Neuronal stem cell (in vitro differentiated cells): ENCODE data around the gene NCAM2.

Experiments used
- DNase-seq: peaks from one replicate; pipeline ENCODE4 v3.0.0-alpha.2; 2013; ENCODE audit warnings: low spot score
- H2AFZ ChIP-seq: one replicate; pipeline ENCODE4 v1.6.1; 2013; ENCODE audit warnings: mild to moderate bottlenecking, low read length, inconsistent platforms
- H2AK5ac ChIP-seq: 2 replicates; pipeline ENCODE4 v1.6.1; 2013; ENCODE audit warnings: low read depth, mild to moderate bottlenecking, inconsistent platforms, low read length, moderate library complexity, mixed read lengths
- H2BK120ac ChIP-seq: 2 replicates; pipeline ENCODE4 v1.6.1; 2013; ENCODE audit warnings: low read depth, mild to moderate bottlenecking, inconsistent platforms, low read length, moderate library complexity, mixed read lengths
- H2BK12ac ChIP-seq: one replicate; pipeline ENCODE4 v1.6.1; 2013; ENCODE audit warnings: low read length, inconsistent platforms
- H2BK15ac ChIP-seq: 2 replicates; pipeline ENCODE4 v1.6.1; 2013; ENCODE audit warnings: mild to moderate bottlenecking, low read length, inconsistent platforms, mixed read lengths
- H2BK5ac ChIP-seq: one replicate; pipeline ENCODE4 v1.6.1; 2013; ENCODE audit warnings: inconsistent platforms, mild to moderate bottlenecking, low read length, moderate library complexity
- H3K14ac ChIP-seq: one replicate; pipeline ENCODE4 v1.6.1; 2013; ENCODE audit warnings: low read length, inconsistent platforms
- H3K18ac ChIP-seq: 2 replicates; pipeline ENCODE4 v1.6.1; 2013; ENCODE audit warnings: low read length, inconsistent platforms
- H3K23ac ChIP-seq: 2 replicates; pipeline ENCODE4 v1.6.1; 2013; ENCODE audit warnings: low read depth, mild to moderate bottlenecking, mixed read lengths, low read length, inconsistent platforms; ENCODE audit not compliant: poor library complexity
- H3K27ac ChIP-seq: replicated peaks from 3 replicates; pipeline ENCODE4 v1.5.1; 2013; ENCODE audit warnings: low read length, inconsistent platforms
- H3K27me3 ChIP-seq, 3 experiments: 2 replicates each; pipeline ENCODE4 v1.6.1; 2013; ENCODE audit warnings: low read length in 3 of 3, mild to moderate bottlenecking in 2 of 3, inconsistent platforms in 1 of 3, low read depth in 1 of 3, mixed read lengths in 1 of 3, moderate library complexity in 1 of 3; ENCODE audit not compliant: control insufficient read depth in 3 of 3, insufficient read depth in 3 of 3
- H3K36me3 ChIP-seq, 2 donors: replicated peaks in 1 of 2; 2 replicates each; pipeline ENCODE4 v1.6.1; 2013; ENCODE audit warnings: low read length in 2 of 2; ENCODE audit not compliant: control insufficient read depth in 2 of 2, insufficient read depth in 2 of 2
- H3K4ac ChIP-seq: 2 replicates; pipeline ENCODE4 v1.6.1; 2013; ENCODE audit warnings: inconsistent platforms, mild to moderate bottlenecking, low read length, moderate library complexity
- H3K4me1 ChIP-seq, 2 donors: 1 replicate in 1 of 2; 2 replicates in 1 of 2; pipeline ENCODE4 v1.6.1; 2013; ENCODE audit warnings: low read length in 2 of 2, low read depth in 1 of 2; ENCODE audit not compliant: control insufficient read depth in 2 of 2, insufficient read depth in 1 of 2
- H3K4me2 ChIP-seq: one replicate; pipeline ENCODE4 v1.6.1; 2013; ENCODE audit warnings: mild to moderate bottlenecking, low read length, inconsistent platforms; ENCODE audit not compliant: insufficient read depth, poor library complexity, severe bottlenecking
- H3K4me3 ChIP-seq, 2 donors: 2 replicates each; pipeline ENCODE4 v1.5.1; 2013; ENCODE audit warnings: low read length in 2 of 2, mild to moderate bottlenecking in 2 of 2, inconsistent platforms in 1 of 2, moderate library complexity in 1 of 2
- H3K79me1 ChIP-seq: one replicate; pipeline ENCODE4 v1.6.1; 2013; ENCODE audit warnings: low read depth, mild to moderate bottlenecking, inconsistent platforms, low read length, moderate library complexity
- H3K9ac ChIP-seq: one replicate; pipeline ENCODE4 v1.6.1; 2013; ENCODE audit warnings: mild to moderate bottlenecking, low read depth, low read length, inconsistent platforms; ENCODE audit not compliant: poor library complexity
- H3K9me3 ChIP-seq, 2 donors: replicated peaks in 1 of 2; 2 replicates each; pipeline versions ENCODE3 to v1.6.1; 2013; ENCODE audit warnings: low read length in 2 of 2, mild to moderate bottlenecking in 2 of 2, inconsistent platforms in 1 of 2, low read depth in 1 of 2, mixed read lengths in 1 of 2, moderate library complexity in 1 of 2; ENCODE audit not compliant: control insufficient read depth in 2 of 2, insufficient read depth in 1 of 2
- H4K8ac ChIP-seq: one replicate; pipeline ENCODE4 v1.6.1; 2013; ENCODE audit warnings: low read depth, mild to moderate bottlenecking, inconsistent platforms, low read length, moderate library complexity
- H4K91ac ChIP-seq: one replicate; pipeline ENCODE4 v1.6.1; 2013; ENCODE audit warnings: low read length, low read depth, mild to moderate bottlenecking, inconsistent platforms; ENCODE audit not compliant: poor library complexity
- WGBS, 2 donors: extraction: QIAGEN DNeasy Blood & Tissue Kit; methylation state at CpG; one replicate each; pipeline ENCODE4 v1.1.7; 2013; ENCODE audit warnings: missing lambda C conversion rate in 2 of 2, mixed read lengths in 1 of 2; ENCODE audit not compliant: insufficient read length in 2 of 2, insufficient replicate concordance in 1 of 2; ENCODE audit errors: extremely low coverage in 2 of 2; 5-methylcytosine and 5-hydroxymethylcytosine counted together

The NCAM2 gene

DNA sequence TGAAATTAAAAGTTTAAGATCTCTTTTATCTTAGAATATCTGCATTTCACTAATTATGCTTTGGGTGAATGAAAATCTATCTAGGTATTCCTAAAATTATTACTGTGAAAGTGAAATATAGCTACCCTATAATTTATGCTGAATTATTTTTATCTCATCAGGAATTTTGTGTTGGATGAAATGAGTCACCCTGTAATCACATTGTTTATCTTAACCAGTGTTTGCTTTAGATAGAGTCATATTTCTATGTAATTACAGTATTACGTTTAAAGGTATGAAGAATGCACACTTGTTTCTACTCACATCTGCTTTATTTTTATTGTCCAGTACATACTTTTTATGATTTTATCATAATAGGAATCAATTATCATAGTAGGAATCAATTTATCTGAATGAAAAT, 249.2 kb downstream of the NCAM2 start:
- Histone ChIP-seq H2BK12ac (no peak overlapping the region), H3K14ac (no peak overlapping the region), H2BK120ac (no peak overlapping the region), H3K9me3 (no peaks in the 10 kb centered on the region), H2AK5ac (no peak overlapping the region), H3K23ac (no peak overlapping the region), H3K4me1 (no peaks in the 10 kb centered on the region), H3K27me3 (no peaks in the 10 kb centered on the region), H4K91ac (no peak overlapping the region), H3K27ac (no peak overlapping the region), H2AFZ (no peak overlapping the region), H3K9ac (no peak overlapping the region), H2BK15ac (no peak overlapping the region), H3K36me3 (no peaks in the 10 kb centered on the region), H3K79me1 (no peaks in the 10 kb centered on the region), H3K4me2 (no peak overlapping the region), H4K8ac (no peak overlapping the region), H3K4me3 (no peak overlapping the region), H3K4ac (no peak overlapping the region), H3K18ac (no peak overlapping the region), H2BK5ac (no peak overlapping the region)
- WGBS, 2 donors = no CpG with 5 or more reads among the region's 1 CpG
- DNase-seq = no peak

DNA sequence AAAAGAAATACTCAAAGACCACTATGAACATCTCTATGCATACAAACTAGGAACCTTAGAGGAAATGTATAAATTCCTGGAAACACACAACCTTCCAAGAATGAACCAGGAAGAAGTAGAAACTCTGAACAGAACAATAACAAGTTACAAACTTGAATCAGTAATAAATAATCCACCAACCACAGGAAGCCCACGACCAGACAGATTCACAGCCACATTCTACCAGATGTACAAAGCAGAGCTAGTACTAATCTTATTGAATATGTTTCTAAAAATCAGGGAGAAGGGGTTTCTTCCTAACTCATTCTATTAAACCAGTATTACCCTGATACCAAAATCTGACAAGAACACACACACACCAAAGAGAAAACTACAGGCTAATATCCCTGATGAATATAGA, 263.8 kb downstream of the NCAM2 start:
- Histone ChIP-seq H2AFZ (no peak overlapping the region), H2AK5ac (no peak overlapping the region), H3K4ac (no peak overlapping the region), H3K36me3 (no peaks in the 10 kb centered on the region), H3K14ac (no peak overlapping the region), H2BK15ac (no peak overlapping the region), H3K4me2 (no peak overlapping the region), H2BK120ac (no peak overlapping the region), H3K79me1 (no peaks in the 10 kb centered on the region), H3K23ac (no peak overlapping the region), H4K91ac (no peak overlapping the region), H3K27me3 (no peaks in the 10 kb centered on the region), H2BK12ac (no peak overlapping the region), H3K4me1 (no peaks in the 10 kb centered on the region), H3K27ac (no peak overlapping the region), H2BK5ac (no peak overlapping the region), H3K9me3 (no peaks in the 10 kb centered on the region), H3K18ac (no peak overlapping the region), H4K8ac (no peak overlapping the region), H3K9ac (no peak overlapping the region), H3K4me3 (no peak overlapping the region)
- WGBS, 2 donors = no CpG with 5 or more reads among the region's 1 CpG
- DNase-seq = no peak

DNA sequence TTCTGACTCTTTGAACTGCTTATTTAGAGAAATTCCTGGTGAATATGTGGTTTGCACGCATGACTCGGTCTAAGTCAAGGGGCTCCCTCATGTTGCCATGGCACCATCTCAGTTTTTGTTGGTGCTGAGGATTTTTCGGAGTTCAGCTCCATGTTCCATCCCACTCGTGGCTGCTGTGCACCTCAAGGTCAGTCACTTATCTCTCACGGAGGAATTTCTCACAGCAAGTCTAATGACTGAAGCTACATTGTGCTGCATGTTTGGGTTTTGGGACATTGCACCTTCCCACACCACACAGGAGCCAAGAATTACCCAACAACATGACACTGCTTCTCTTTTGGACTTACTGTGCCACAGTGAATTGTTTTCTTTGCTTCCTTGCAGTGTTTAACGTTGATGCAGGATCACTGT, 269.9 kb downstream of the NCAM2 start:
- H3K9ac ChIP-seq = no peak overlapping the region
- no peak overlapping the region for H2AK5ac ChIP-seq
- WGBS, 2 donors = no CpG with 5 or more reads among the region's 6 CpGs
- H2BK15ac ChIP-seq = no peak overlapping the region
- H2AFZ ChIP-seq = peak overlapping the region; percentile 60
- no peak overlapping the region for H2BK12ac ChIP-seq
- no peak overlapping the region for H3K23ac ChIP-seq
- H3K18ac ChIP-seq = no peak overlapping the region
- H4K91ac ChIP-seq = no peak overlapping the region
- no peak overlapping the region for H3K4me2 ChIP-seq
- H3K4me3 ChIP-seq = no peak overlapping the region
- peaks cover 2 to 6% of the 10 kb centered on the region in 2 donors for H3K4me1 ChIP-seq
- no peaks in the 10 kb centered on the region for H3K27me3 ChIP-seq
- H3K27ac ChIP-seq = no peak overlapping the region
- H3K4ac ChIP-seq = no peak overlapping the region
- H3K14ac ChIP-seq = no peak overlapping the region
- no peak for DNase-seq
- no peaks in the 10 kb centered on the region for H3K79me1 ChIP-seq
- no peak overlapping the region for H4K8ac ChIP-seq
- no peak overlapping the region for H2BK120ac ChIP-seq
- no peaks in the 10 kb centered on the region for H3K9me3 ChIP-seq
- H3K36me3 ChIP-seq = no peaks in the 10 kb centered on the region
- H2BK5ac ChIP-seq = no peak overlapping the region

DNA sequence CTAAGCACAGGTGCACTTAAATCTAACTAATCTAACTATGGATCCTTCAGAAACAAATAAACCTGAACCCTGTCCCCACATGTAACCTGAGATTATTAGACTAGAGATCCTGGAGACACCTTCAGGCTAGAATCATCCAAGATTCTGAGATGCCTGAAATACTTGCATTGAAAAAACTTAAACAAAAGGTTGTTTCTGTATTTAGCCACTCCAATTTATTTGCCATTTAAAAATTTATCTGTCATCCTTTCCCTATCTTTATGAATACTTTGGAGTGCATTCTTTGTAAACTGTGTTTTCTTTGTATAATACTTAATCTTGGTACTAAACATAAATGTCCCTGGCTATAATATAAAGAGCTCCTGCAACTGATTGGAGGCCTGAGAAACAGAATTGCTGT, 270.7 kb downstream of the NCAM2 start:
- Histone ChIP-seq H3K23ac (no peak overlapping the region), H3K4me3 (no peak overlapping the region), H2BK5ac (no peak overlapping the region), H3K27ac (no peak overlapping the region), H4K8ac (no peak overlapping the region), H2AFZ (no peak overlapping the region), H4K91ac (no peak overlapping the region), H3K4ac (no peak overlapping the region), H3K27me3 (no peaks in the 10 kb centered on the region), H3K9ac (no peak overlapping the region), H2BK12ac (no peak overlapping the region), H3K4me1 (peaks cover 2 to 6% of the 10 kb centered on the region in 2 donors), H2BK15ac (no peak overlapping the region), H2AK5ac (no peak overlapping the region), H3K14ac (no peak overlapping the region), H2BK120ac (no peak overlapping the region), H3K9me3 (no peaks in the 10 kb centered on the region), H3K36me3 (no peaks in the 10 kb centered on the region), H3K18ac (no peak overlapping the region), H3K79me1 (no peaks in the 10 kb centered on the region), H3K4me2 (no peak overlapping the region)
- DNase-seq = no peak
